Measurements from ENCODE around the gene SH3BP4. TPM values are rescaled to one million over a fixed set of nuclear protein-coding genes. Genes with fewer than 3 reads are reported as not detected.

SH3BP4 gene
- polyA plus RNA-seq, 1 donor = 27.7 TPM

- H3K27ac ChIP-seq (ENCODE audit: low read length) = peak overlapping the region; percentile 81
- no peaks in the 10 kb centered on the region for H3K27me3 ChIP-seq (ENCODE audit: control insufficient read depth, insufficient read depth, low read length)
- no peaks in the 10 kb centered on the region for H3K9me3 ChIP-seq (ENCODE audit: control insufficient read depth, low read depth, low read length)
- peaks cover 82% of the 10 kb centered on the region for H3K4me1 ChIP-seq (ENCODE audit: control insufficient read depth, insufficient read depth, low read length)
- no peak overlapping the region for H3K4me3 ChIP-seq (ENCODE audit: low read length)
- H3K36me3 ChIP-seq (ENCODE audit: control insufficient read depth, insufficient read depth, low read length) = peaks cover 19% of the 10 kb centered on the region
- WGBS (ENCODE audit: insufficient coverage, low lambda C conversion rate) = no CpG with 5 or more reads among the region's 11 CpGs
- DNase-seq = peak in 1 of 2 donors; percentile 60
These were observed 48.1 kb downstream of the SH3BP4 start for GRCh38 chr2:234999740-235000425.

GRCh38 chr2:235000426-235001236 lies 48.8 kb downstream of the SH3BP4 start:
- peak; percentile 82 to 94 for DNase-seq
- no peak overlapping the region for H3K4me3 ChIP-seq (ENCODE audit: low read length)
- peaks cover 82% of the 10 kb centered on the region for H3K4me1 ChIP-seq (ENCODE audit: control insufficient read depth, insufficient read depth, low read length)
- no peaks in the 10 kb centered on the region for H3K9me3 ChIP-seq (ENCODE audit: control insufficient read depth, low read depth, low read length)
- H3K27ac ChIP-seq (ENCODE audit: low read length) = peak overlapping the region; percentile 81
- WGBS (ENCODE audit: insufficient coverage, low lambda C conversion rate) = no CpG with 5 or more reads among the region's 20 CpGs
- H3K27me3 ChIP-seq (ENCODE audit: control insufficient read depth, insufficient read depth, low read length) = no peaks in the 10 kb centered on the region
- peaks cover 12% of the 10 kb centered on the region for H3K36me3 ChIP-seq (ENCODE audit: control insufficient read depth, insufficient read depth, low read length)

GRCh38 chr2:235001237-235002133 lies 49.7 kb downstream of the SH3BP4 start:
- Histone ChIP-seq H3K4me1 (ENCODE audit: control insufficient read depth, insufficient read depth, low read length) (peaks cover 82% of the 10 kb centered on the region), H3K9me3 (ENCODE audit: control insufficient read depth, low read depth, low read length) (no peaks in the 10 kb centered on the region), H3K27me3 (ENCODE audit: control insufficient read depth, insufficient read depth, low read length) (no peaks in the 10 kb centered on the region), H3K27ac (ENCODE audit: low read length) (peak overlapping the region; percentile 81), H3K36me3 (ENCODE audit: control insufficient read depth, insufficient read depth, low read length) (peaks cover 5% of the 10 kb centered on the region), H3K4me3 (ENCODE audit: low read length) (no peak overlapping the region)
- 40% methylated on average over 1 of the region's 25 CpGs for WGBS (ENCODE audit: insufficient coverage, low lambda C conversion rate)
- DNase-seq = peak; percentile 74 to 91

GRCh38 chr2:235002198-235003095 lies 50.6 kb downstream of the SH3BP4 start:
- Histone ChIP-seq H3K36me3 (ENCODE audit: control insufficient read depth, insufficient read depth, low read length) (peaks cover 1% of the 10 kb centered on the region), H3K27ac (ENCODE audit: low read length) (peak overlapping the region; percentile 81), H3K9me3 (ENCODE audit: control insufficient read depth, low read depth, low read length) (no peaks in the 10 kb centered on the region), H3K4me1 (ENCODE audit: control insufficient read depth, insufficient read depth, low read length) (peaks cover 89% of the 10 kb centered on the region), H3K27me3 (ENCODE audit: control insufficient read depth, insufficient read depth, low read length) (no peaks in the 10 kb centered on the region), H3K4me3 (ENCODE audit: low read length) (no peak overlapping the region)
- peak in 1 of 2 donors; percentile 70 for DNase-seq
- no CpG with 5 or more reads among the region's 16 CpGs for WGBS (ENCODE audit: insufficient coverage, low lambda C conversion rate)

GRCh38 chr2:235003096-235003775 lies 51.4 kb downstream of the SH3BP4 start:
- H3K4me3 ChIP-seq (ENCODE audit: low read length) = no peak overlapping the region
- no peaks in the 10 kb centered on the region for H3K36me3 ChIP-seq (ENCODE audit: control insufficient read depth, insufficient read depth, low read length)
- H3K27ac ChIP-seq (ENCODE audit: low read length) = peak overlapping the region; percentile 81
- H3K4me1 ChIP-seq (ENCODE audit: control insufficient read depth, insufficient read depth, low read length) = peaks cover 95% of the 10 kb centered on the region
- no peak for DNase-seq
- H3K27me3 ChIP-seq (ENCODE audit: control insufficient read depth, insufficient read depth, low read length) = no peaks in the 10 kb centered on the region
- no peaks in the 10 kb centered on the region for H3K9me3 ChIP-seq (ENCODE audit: control insufficient read depth, low read depth, low read length)
- no CpG with 5 or more reads among the region's 12 CpGs for WGBS (ENCODE audit: insufficient coverage, low lambda C conversion rate)

GRCh38 chr2:235004329-235004903 lies 52.6 kb downstream of the SH3BP4 start:
- H3K4me1 ChIP-seq (ENCODE audit: control insufficient read depth, insufficient read depth, low read length) = peaks cover 93% of the 10 kb centered on the region
- no peaks in the 10 kb centered on the region for H3K27me3 ChIP-seq (ENCODE audit: control insufficient read depth, insufficient read depth, low read length)
- no peak overlapping the region for H3K4me3 ChIP-seq (ENCODE audit: low read length)
- H3K36me3 ChIP-seq (ENCODE audit: control insufficient read depth, insufficient read depth, low read length) = no peaks in the 10 kb centered on the region
- no CpG with 5 or more reads among the region's 6 CpGs for WGBS (ENCODE audit: insufficient coverage, low lambda C conversion rate)
- H3K9me3 ChIP-seq (ENCODE audit: control insufficient read depth, low read depth, low read length) = no peaks in the 10 kb centered on the region
- peak overlapping the region; percentile 81 for H3K27ac ChIP-seq (ENCODE audit: low read length)
- peak; percentile 74 to 90 for DNase-seq

GRCh38 chr2:235005023-235005422 lies 53.2 kb downstream of the SH3BP4 start:
- DNase-seq = no peak
- peak overlapping the region; percentile 45 for H3K27ac ChIP-seq (ENCODE audit: low read length)
- WGBS (ENCODE audit: insufficient coverage, low lambda C conversion rate) = no CpG with 5 or more reads among the region's 5 CpGs
- peaks cover 93% of the 10 kb centered on the region for H3K4me1 ChIP-seq (ENCODE audit: control insufficient read depth, insufficient read depth, low read length)
- no peaks in the 10 kb centered on the region for H3K9me3 ChIP-seq (ENCODE audit: control insufficient read depth, low read depth, low read length)
- H3K4me3 ChIP-seq (ENCODE audit: low read length) = no peak overlapping the region
- H3K27me3 ChIP-seq (ENCODE audit: control insufficient read depth, insufficient read depth, low read length) = no peaks in the 10 kb centered on the region
- H3K36me3 ChIP-seq (ENCODE audit: control insufficient read depth, insufficient read depth, low read length) = no peaks in the 10 kb centered on the region

GRCh38 chr2:235005603-235006259 lies 53.9 kb downstream of the SH3BP4 start:
- no CpG with 5 or more reads among the region's 20 CpGs for WGBS (ENCODE audit: insufficient coverage, low lambda C conversion rate)
- Histone ChIP-seq H3K4me1 (ENCODE audit: control insufficient read depth, insufficient read depth, low read length) (peaks cover 94% of the 10 kb centered on the region), H3K9me3 (ENCODE audit: control insufficient read depth, low read depth, low read length) (no peaks in the 10 kb centered on the region), H3K27me3 (ENCODE audit: control insufficient read depth, insufficient read depth, low read length) (no peaks in the 10 kb centered on the region), H3K27ac (ENCODE audit: low read length) (peak overlapping the region; percentile 45), H3K36me3 (ENCODE audit: control insufficient read depth, insufficient read depth, low read length) (no peaks in the 10 kb centered on the region), H3K4me3 (ENCODE audit: low read length) (no peak overlapping the region)
- DNase-seq = peak in 1 of 2 donors; percentile 71
